Measurements from ENCODE around the gene GNPDA1.

The GNPDA1 gene

DNA sequence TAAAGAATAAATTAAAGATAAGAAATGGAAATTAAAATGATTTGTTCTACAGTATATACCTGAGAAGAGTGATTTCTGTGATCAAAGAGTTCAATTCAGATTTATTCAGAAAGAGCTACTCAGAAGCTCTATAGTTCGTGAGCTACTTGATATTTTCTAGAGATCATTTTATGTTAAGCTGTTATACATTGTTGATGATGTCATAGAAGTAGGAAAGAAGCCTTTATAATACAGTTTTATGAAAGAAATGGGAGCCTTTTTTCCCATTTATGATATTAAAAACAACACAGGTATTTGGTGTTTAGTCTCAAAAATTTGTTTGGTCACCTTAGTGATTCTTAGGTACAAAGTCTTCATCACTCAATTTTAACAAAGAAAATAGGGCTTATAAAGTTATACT, 23.1 kb downstream of the GNPDA1 start:
- no peak for DNase-seq

- DNase-seq, result no peak
Measured at GRCh38 chr5:141986072-141986471, 26.8 kb downstream of the GNPDA1 start.

DNA sequence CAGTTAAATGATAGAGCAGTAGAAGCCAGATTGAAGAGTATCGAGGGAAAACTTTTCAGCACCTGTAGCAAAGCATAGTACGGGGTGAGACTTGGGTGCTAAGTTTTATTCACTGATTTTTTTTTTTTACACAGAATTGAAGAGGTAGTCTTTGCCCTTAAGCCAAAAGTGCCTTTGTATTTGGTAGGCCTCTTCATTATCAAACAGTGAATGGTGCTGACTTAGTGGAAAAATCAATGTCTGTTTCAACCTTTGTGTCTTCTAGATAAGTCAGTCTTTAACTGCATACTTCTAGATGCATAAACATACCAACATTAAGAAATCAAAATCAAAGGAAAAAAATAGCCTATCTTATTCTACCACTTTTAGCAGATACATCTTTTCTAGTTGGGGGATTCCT, 30.2 kb downstream of the GNPDA1 start:
- DNase-seq, result no peak

- no peak for DNase-seq
Measured at GRCh38 chr5:141978389-141978788, 34.4 kb downstream of the GNPDA1 start.

DNA sequence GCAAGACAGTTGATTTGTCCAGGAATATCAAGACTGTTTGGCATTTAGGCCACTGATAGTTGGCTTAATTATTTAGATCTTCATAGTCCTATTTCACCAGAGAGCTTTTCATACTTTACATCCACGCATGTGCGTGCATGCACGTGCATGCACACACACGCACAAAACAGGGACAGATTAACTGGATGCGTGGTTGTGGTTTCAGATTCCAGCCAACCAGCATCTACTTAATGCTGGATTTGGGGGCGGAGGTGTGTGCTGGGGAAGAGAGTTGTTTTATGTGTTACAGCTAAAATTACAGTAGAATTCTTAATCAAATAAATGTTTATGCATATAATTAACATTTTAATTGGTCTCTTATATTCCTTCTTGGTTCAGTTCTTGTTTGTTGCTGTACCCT, 36.7 kb downstream of the GNPDA1 start:
- no peak for DNase-seq

GRCh38 chr5:141973871-141974595, 38.8 kb downstream of the GNPDA1 start:
- no peak for DNase-seq

- no peak for DNase-seq
Measured at GRCh38 chr5:141969783-141970771, 42.8 kb downstream of the GNPDA1 start.

GRCh38 chr5:141968914-141969608, 43.8 kb downstream of the GNPDA1 start, which contains the start of gene RNF14:
TSS of gene RNF14 (plus strand) at chr5:141969105. CDS start at chr5:141973589, 4,484 bp downstream.
- peak; percentile 94 for DNase-seq

DNA sequence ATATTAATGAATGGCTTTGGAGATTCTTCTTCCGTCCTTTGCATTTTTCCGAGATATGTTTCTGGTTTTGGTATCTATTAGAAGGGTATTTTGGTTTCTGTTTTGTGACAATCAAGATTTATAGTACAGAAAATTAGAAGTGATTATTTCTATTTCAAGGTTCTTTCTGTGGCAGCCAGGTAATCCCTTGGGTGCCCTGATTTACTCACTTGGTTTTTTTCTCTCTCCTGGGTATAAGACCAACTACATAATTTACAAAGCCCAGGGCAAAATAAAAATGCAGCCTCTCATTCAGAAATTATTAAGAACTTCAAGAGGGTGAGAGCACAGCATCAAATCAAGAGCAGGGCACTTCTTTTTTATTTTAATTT, 45.9 kb downstream of the GNPDA1 start:
- DNase-seq, result no peak

DNA sequence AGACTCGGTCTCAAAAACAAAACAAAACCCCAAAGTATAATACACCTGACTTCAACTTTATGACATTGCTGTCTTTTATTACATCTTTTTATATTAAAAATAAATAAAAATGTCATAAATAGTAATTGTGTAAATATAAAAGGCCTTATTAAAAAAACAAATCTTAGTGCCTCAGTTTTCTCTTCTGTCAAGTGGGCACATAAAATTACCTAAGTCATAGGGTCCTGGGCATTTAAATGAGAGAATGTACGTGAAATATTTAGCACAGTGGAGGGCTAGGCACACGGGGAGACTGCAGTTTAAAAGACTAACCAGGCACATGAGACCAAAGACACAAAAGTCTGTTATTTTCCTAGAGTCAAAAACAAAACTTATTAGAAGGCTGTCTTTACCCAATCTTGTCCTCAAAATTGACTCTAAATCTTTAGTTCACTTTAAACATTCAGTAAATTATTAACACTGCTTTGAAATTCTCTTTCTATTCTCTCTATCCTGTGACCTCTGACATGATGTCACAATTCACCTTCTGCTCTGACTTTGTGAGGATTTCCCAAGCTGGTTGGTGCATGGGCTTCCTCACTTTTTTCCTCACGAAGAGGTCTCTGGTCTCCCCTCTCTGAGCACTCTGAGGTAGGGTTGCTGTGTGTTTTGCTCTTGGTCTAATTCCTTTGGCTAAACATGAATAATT, 46.4 kb downstream of the GNPDA1 start:
- DNase-seq, result no peak

- DNase-seq, result no peak
Measured at GRCh38 chr5:141965071-141965470, 47.8 kb downstream of the GNPDA1 start.

DNA sequence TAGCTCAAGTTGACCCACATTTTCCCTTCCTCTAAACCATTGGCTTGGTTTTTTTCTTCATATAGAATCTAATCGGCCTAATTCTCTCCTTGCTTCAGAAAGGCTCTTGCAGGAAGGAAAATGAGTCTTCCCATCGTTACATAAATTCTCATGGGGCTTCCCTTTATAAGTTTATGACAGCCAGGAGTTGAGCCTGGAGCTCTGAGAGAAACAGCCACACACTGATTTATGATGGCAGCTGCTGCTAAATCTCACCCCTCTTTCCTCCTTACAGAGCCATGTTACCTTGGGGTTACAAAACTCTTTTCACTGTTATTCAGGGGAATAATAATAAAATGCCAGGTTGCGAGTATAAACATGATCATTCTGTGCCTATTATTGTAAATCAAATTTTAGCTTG, 49.1 kb downstream of the GNPDA1 start:
- no peak for DNase-seq

DNA sequence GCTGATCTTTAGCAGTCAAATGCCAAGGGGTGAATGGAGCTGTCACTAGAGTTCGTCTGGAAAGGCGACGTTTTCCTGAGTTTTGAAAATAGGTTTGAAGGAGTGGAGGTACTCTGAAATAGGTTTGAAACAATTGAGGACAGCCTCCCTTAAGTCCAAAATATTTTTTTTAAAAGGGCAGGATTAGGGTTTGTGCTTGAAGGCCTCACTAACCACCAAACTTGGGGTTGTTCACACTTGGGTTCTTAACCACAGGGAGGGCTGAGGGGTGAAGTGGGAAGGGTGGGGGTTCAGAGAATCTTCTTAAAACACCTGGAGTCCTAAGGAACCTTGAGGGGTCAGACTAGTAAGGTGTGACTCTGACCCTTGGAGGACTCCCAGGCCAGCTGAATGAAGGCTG, 51.4 kb downstream of the GNPDA1 start:
- no peak for DNase-seq

- DNase-seq, result no peak
Measured at GRCh38 chr5:141960449-141961323, 52.1 kb downstream of the GNPDA1 start.

DNA sequence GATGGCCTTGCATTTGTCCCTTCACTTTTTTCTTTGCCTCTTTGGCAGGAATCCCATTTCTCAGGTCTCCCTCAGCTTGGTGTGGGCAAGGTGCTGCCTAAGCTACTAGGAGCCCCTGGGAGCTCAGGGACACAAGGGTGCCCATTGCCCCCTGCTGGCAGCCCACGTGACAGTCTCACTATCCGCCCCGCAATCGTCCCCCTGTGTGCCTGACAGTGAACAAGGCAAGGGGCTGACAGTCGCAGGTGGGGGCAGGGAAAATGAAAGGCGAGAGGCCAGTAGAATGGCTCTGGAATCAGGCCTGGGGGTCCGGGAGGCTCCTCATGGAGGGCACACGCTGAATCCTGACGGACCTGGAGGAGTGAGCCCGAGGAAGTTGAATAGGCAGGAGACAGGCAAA, 52.8 kb downstream of the GNPDA1 start:
- DNase-seq, result no peak

DNA sequence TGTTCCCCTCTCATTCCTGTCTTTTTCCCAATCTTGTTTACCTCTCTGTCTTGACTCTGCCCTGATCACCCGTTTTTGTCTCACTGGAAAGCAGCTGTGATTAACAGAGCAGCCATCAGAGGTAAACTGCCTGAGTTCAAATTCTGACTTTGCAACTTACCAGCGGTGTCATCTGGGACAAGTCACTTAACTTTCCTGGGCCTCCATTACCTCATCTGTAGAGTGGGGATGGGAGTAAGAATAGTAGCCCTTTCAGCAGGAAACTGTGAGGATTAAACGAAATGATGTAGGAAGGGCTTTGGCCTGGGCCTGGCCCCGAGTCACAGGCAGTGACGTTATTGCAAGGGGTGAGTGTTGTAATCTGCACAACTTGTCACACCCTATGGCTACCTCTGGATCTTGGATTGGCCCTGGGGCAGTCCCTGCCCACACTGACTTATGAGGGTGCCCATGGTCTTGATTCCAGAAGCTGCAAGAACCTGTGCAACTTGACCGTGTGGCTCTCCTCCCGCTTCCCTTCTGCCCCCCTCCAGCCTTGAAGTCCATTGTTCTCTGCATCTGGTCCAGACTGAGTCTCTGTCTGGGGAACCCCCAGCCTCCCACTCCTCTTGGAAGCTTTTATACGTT, 54.2 kb downstream of the GNPDA1 start:
- DNase-seq, result no peak

DNA sequence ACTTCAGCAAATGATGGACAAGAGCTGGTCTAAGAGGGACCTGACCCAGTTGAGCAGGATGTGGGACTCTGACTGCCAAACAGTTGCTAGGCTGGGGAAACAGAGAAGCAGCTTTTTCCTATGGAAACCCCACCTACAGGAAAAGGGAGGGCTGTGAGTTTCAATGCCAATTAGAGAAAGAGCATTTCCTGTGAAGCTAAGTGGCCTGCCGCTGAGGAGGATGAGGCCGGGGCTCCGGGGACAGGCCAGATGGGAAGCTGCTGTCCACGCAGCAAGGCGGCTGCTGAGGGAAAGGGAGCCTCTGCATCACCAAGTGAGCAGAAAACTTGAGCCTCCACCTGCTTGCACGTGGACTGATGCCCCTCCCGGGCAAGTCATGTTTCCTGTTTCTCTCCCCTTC, 54.7 kb downstream of the GNPDA1 start, which contains the start of gene PCDH12:
PCDH12 (minus strand) TSS at position 90 of the 400 bp plus-strand sequence. CDS start 351 bp downstream, outside the sequence.
- no peak for DNase-seq

GRCh38 chr5:141957367-141957996, 55.3 kb downstream of the GNPDA1 start:
- no peak for DNase-seq

DNA sequence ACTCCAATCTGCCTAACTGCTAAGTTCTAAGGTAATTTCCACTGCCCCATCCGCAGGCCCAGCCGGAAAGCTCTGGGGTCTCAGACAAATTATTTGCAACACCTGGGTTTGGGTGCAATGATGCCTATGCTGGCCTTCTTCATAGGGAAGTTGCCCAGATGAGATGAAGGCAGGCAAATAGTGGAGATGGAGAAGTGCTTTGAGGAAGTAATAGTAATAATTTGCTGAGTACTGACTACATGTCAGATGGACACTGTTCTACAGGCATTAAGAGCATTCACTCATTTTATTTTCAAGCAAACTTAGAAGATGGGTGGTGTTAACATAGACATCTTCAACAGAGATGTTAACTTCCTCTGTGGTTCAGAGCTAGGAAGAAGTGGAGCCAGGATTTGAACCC, 58.6 kb downstream of the GNPDA1 start:
- no peak for DNase-seq

GRCh38 chr5:141952020-141952419, 60.8 kb downstream of the GNPDA1 start:
- DNase-seq, result no peak

All from activated gamma-delta T cell (primary cell).